NT2/D1 (cell line): ENCODE data around the gene TRMT44.
"Not testable (repeated sequence)": the region's sequence is repeated elsewhere in the genome, so short reads cannot be mapped to it uniquely, and the experiment has no call there.

Experiments
- DNase-seq: peaks from one replicate; pipeline ENCODE4 v3.0.0-alpha.2; 2011; ENCODE audit warnings: low read depth, low spot score
- H3K27me3 ChIP-seq: 2 replicates; pipeline ENCODE4 v1.6.0; 2011; ENCODE audit warnings: mild to moderate bottlenecking; ENCODE audit not compliant: insufficient read length, insufficient read depth
- H3K36me3 ChIP-seq: 2 replicates; pipeline ENCODE4 v1.6.1; 2011; ENCODE audit warnings: mild to moderate bottlenecking, low read length, mixed read lengths; ENCODE audit not compliant: insufficient read depth, insufficient read length
- H3K4me1 ChIP-seq: 2 replicates; pipeline ENCODE4 v1.5.1; 2011; ENCODE audit not compliant: insufficient read depth, insufficient read length
- H3K4me3 ChIP-seq: 2 replicates; pipeline ENCODE4 v1.5.1; 2011; ENCODE audit warnings: low read depth; ENCODE audit not compliant: insufficient read length
- H3K9ac ChIP-seq: 2 replicates; pipeline ENCODE4 v1.6.0; 2011; ENCODE audit warnings: low read depth; ENCODE audit not compliant: insufficient read length
- H3K9me3 ChIP-seq: 2 replicates; pipeline ENCODE4 v1.5.1; 2011; ENCODE audit warnings: mild to moderate bottlenecking, low read length; ENCODE audit not compliant: insufficient read depth
- SUZ12 ChIP-seq: IDR thresholded peaks from 2 replicates; pipeline ENCODE4 v1.6.1; 2011; ENCODE audit not compliant: insufficient read length, insufficient read depth; ENCODE audit errors: extremely low read depth
- YY1 ChIP-seq: IDR thresholded peaks from 2 replicates; pipeline ENCODE4 v1.6.1; 2011; ENCODE audit not compliant: insufficient read length, insufficient read depth
- ZNF274 ChIP-seq: IDR thresholded peaks from 2 replicates; pipeline ENCODE4 v1.6.1; 2011; ENCODE audit warnings: mild to moderate bottlenecking, low read depth, low read length

TRMT44 gene

GRCh38 chr4:8414377-8414776, 26.2 kb upstream of the TRMT44 start:
- peaks cover 13% of the 10 kb centered on the region for H3K4me1 ChIP-seq
- H3K27me3 ChIP-seq = no peaks in the 10 kb centered on the region
- no peak for TF ChIP-seq ZNF274
- no peak for TF ChIP-seq SUZ12
- TF ChIP-seq YY1 = no peak
- no peak for DNase-seq
- peaks cover 57% of the 10 kb centered on the region for H3K36me3 ChIP-seq
- H3K4me3 ChIP-seq = no peak overlapping the region
- no peak overlapping the region for H3K9ac ChIP-seq
- H3K9me3 ChIP-seq = no peaks in the 10 kb centered on the region

GRCh38 chr4:8417071-8417614, 23.4 kb upstream of the TRMT44 start:
- Histone ChIP-seq H3K4me1 (no peaks in the 10 kb centered on the region), H3K9me3 (no peaks in the 10 kb centered on the region), H3K4me3 (no peak overlapping the region), H3K27me3 (no peaks in the 10 kb centered on the region), H3K9ac (no peak overlapping the region), H3K36me3 (peaks cover 44% of the 10 kb centered on the region)
- no peak for TF ChIP-seq ZNF274
- no peak for TF ChIP-seq SUZ12
- no peak for TF ChIP-seq YY1
- no peak for DNase-seq

GRCh38 chr4:8419222-8420041, 21.1 kb upstream of the TRMT44 start:
- TF ChIP-seq ZNF274 (no peak), SUZ12 (no peak), YY1 (no peak)
- H3K9ac ChIP-seq = no peak overlapping the region
- H3K9me3 ChIP-seq = no peaks in the 10 kb centered on the region
- no peak overlapping the region for H3K4me3 ChIP-seq
- peaks cover 25% of the 10 kb centered on the region for H3K36me3 ChIP-seq
- no peak for DNase-seq
- H3K27me3 ChIP-seq = no peaks in the 10 kb centered on the region
- H3K4me1 ChIP-seq = no peaks in the 10 kb centered on the region

- not testable (repeated sequence) for H3K4me3 ChIP-seq, H3K9ac ChIP-seq, H3K4me1 ChIP-seq, H3K9me3 ChIP-seq, H3K27me3 ChIP-seq, DNase-seq
- H3K36me3 ChIP-seq = peaks cover 18% of the 10 kb centered on the region
These were observed 20.4 kb upstream of the TRMT44 start for GRCh38 chr4:8420151-8420550.

- H3K4me1 ChIP-seq = no peaks in the 10 kb centered on the region
- H3K9me3 ChIP-seq = no peaks in the 10 kb centered on the region
- no peaks in the 10 kb centered on the region for H3K27me3 ChIP-seq
- no peaks in the 10 kb centered on the region for H3K36me3 ChIP-seq
- no peak for DNase-seq
- TF ChIP-seq SUZ12 (no peak), YY1 (no peak), ZNF274 (no peak)
- H3K4me3 ChIP-seq = no peak overlapping the region
- no peak overlapping the region for H3K9ac ChIP-seq
These were observed 18.2 kb upstream of the TRMT44 start for GRCh38 chr4:8422327-8422726.

- H3K4me1 ChIP-seq = peaks cover 3% of the 10 kb centered on the region
- H3K27me3 ChIP-seq = no peaks in the 10 kb centered on the region
- DNase-seq = no peak
- TF ChIP-seq SUZ12 (no peak), ZNF274 (no peak), YY1 (no peak)
- no peaks in the 10 kb centered on the region for H3K36me3 ChIP-seq
- no peak overlapping the region for H3K4me3 ChIP-seq
- H3K9ac ChIP-seq = no peak overlapping the region
- no peaks in the 10 kb centered on the region for H3K9me3 ChIP-seq
These were observed 17.8 kb upstream of the TRMT44 start for GRCh38 chr4:8422786-8423185.

GRCh38 chr4:8427262-8427661, 13.3 kb upstream of the TRMT44 start:
- H3K4me1 ChIP-seq = peaks cover 8% of the 10 kb centered on the region
- H3K9ac ChIP-seq = no peak overlapping the region
- no peak overlapping the region for H3K4me3 ChIP-seq
- no peaks in the 10 kb centered on the region for H3K27me3 ChIP-seq
- TF ChIP-seq YY1 = no peak
- TF ChIP-seq ZNF274 = no peak
- no peak for TF ChIP-seq SUZ12
- peaks cover 9% of the 10 kb centered on the region for H3K36me3 ChIP-seq
- DNase-seq = no peak
- no peaks in the 10 kb centered on the region for H3K9me3 ChIP-seq
